GM23248 (cell line): Measurements from ENCODE around the gene SPRED1. TPM values are rescaled to one million over a fixed set of nuclear protein-coding genes. Genes with fewer than 3 reads are reported as not detected.

ENCODE experiments used
- DNase-seq: peaks from one replicate; pipeline ENCODE4 v3.0.0-alpha.2; 2015
- H2AFZ ChIP-seq: fragments of 200-600 bp; sonication (generic); 2 replicates; pipeline ENCODE4 v1.6.1; 2016; ENCODE audit warnings: antibody characterized with exemption
- H3F3A ChIP-seq: fragments of 200-600 bp; sonication (generic); 2 replicates; pipeline ENCODE4 v1.6.1; 2016; ENCODE audit warnings: mild to moderate bottlenecking, antibody characterized with exemption, mixed run types; ENCODE audit not compliant: insufficient read depth
- H3K27ac ChIP-seq: fragments of 200-600 bp; sonication (generic); 2 replicates; pipeline ENCODE4 v1.5.1; 2016; ENCODE audit warnings: mild to moderate bottlenecking
- H3K27me3 ChIP-seq: fragments of 200-600 bp; sonication (generic); replicated peaks from 2 replicates; pipeline ENCODE4 v1.6.1; 2016; ENCODE audit warnings: mild to moderate bottlenecking; ENCODE audit not compliant: insufficient read depth
- H3K36me3 ChIP-seq: fragments of 200-600 bp; sonication (generic); 2 replicates; pipeline ENCODE4 v1.6.1; 2016; ENCODE audit warnings: low read depth, mild to moderate bottlenecking
- H3K4me1 ChIP-seq: fragments of 200-600 bp; sonication (generic); 2 replicates; pipeline ENCODE4 v1.6.1; 2016; ENCODE audit warnings: mild to moderate bottlenecking; ENCODE audit not compliant: insufficient read depth
- H3K4me2 ChIP-seq: fragments of 200-600 bp; sonication (generic); one replicate; pipeline ENCODE4 v1.6.1; 2016; ENCODE audit warnings: mild to moderate bottlenecking; ENCODE audit not compliant: unreplicated experiment
- H3K4me3 ChIP-seq: fragments of 200-600 bp; sonication (generic); 2 replicates; pipeline ENCODE4 v1.5.1; 2016; ENCODE audit warnings: mild to moderate bottlenecking
- H3K79me2 ChIP-seq: fragments of 200-600 bp; sonication (generic); 2 replicates; pipeline ENCODE4 v1.6.1; 2016; ENCODE audit warnings: mild to moderate bottlenecking; ENCODE audit not compliant: insufficient read depth
- H3K9ac ChIP-seq: fragments of 200-600 bp; sonication (generic); 2 replicates; pipeline ENCODE4 v1.6.1; 2016; ENCODE audit warnings: mild to moderate bottlenecking
- H3K9me2 ChIP-seq: fragments of 200-600 bp; sonication (generic); 2 replicates; pipeline ENCODE4 v1.6.1; 2016; ENCODE audit warnings: mixed run types, mild to moderate bottlenecking, moderate library complexity; ENCODE audit not compliant: insufficient read depth
- H3K9me3 ChIP-seq: fragments of 200-600 bp; sonication (generic); one replicate; pipeline ENCODE4 v1.6.1; 2017; ENCODE audit warnings: low read depth
- H4K20me1 ChIP-seq: fragments of 200-600 bp; sonication (generic); 2 replicates; pipeline ENCODE4 v1.6.0; 2016; ENCODE audit not compliant: insufficient read depth
- EZH2 ChIP-seq: fragments of 200-600 bp; sonication (generic); IDR thresholded peaks from 2 replicates; pipeline ENCODE4 v1.6.1; 2018; ENCODE audit warnings: antibody characterized with exemption, mild to moderate bottlenecking; ENCODE audit not compliant: insufficient read depth, poor library complexity, severe bottlenecking
- EZH2phosphoT487 ChIP-seq: fragments of 200-600 bp; sonication (generic); IDR thresholded peaks from 2 replicates; pipeline ENCODE4 v1.6.1; 2018; ENCODE audit warnings: antibody characterized with exemption, moderate library complexity, mild to moderate bottlenecking, low read depth; ENCODE audit not compliant: insufficient read depth
- WGBS, 2 experiments: methylation state at CpG; one replicate each; pipeline ENCODE4 v1.1.6; 2015 to 2017; ENCODE audit warnings: low lambda C conversion rate in 2 of 2, low coverage in 1 of 2; ENCODE audit errors: missing lambda C conversion rate in 2 of 2; 5-methylcytosine and 5-hydroxymethylcytosine counted together
- in situ Hi-C: fragments of 300-500 bp; cut with MboI; formaldehyde crosslinking; loops from 2 replicates; pipeline ENCODE4 v1.15.0; 2020
- polyA plus RNA-seq: library from polyadenylated mRNA; unstranded; fragments of >200 nt; fragmentation: Nextera tagmentation; extraction: Ambion mirVana; gene quantifications from 2 replicates; pipeline ENCODE4 v1.2.1, GENCODE V29; 2016
- total RNA-seq: library from RNA; depleted of rRNA; stranded (reverse); fragments of >200 nt; shearing (Covaris generic); gene quantifications from 2 replicates; pipeline ENCODE4 v1.2.3, GENCODE V29; 2014

Gene SPRED1
- total and polyA plus RNA-seq, 2 experiments from 2014 or later = 11.6 to 34.0 TPM

GRCh38 chr15:38312190-38312589 lies 59.6 kb downstream of the SPRED1 start:
- H3K36me3 ChIP-seq = peaks cover 14% of the 10 kb centered on the region; the same call in 1 of the 2 replicates
- H2AFZ ChIP-seq = no peak overlapping the region
- whole genome bisulfite sequencing, 2 experiments = 82 to 85% methylated on average over 3 of the region's 3 CpGs
- in situ Hi-C loops = no loop called here
- no peak overlapping the region for H3K27ac ChIP-seq
- H3K9me2 ChIP-seq = no peaks in the 10 kb centered on the region
- no peak overlapping the region for H3K4me2 ChIP-seq
- no peak overlapping the region for H3K9ac ChIP-seq
- TF ChIP-seq EZH2phosphoT487 (no peak), EZH2 (no peak)
- H3K4me3 ChIP-seq = no peak overlapping the region
- H3K79me2 ChIP-seq = peaks cover 100% of the 10 kb centered on the region
- peaks cover 21% of the 10 kb centered on the region for H3K4me1 ChIP-seq
- H3F3A ChIP-seq = peaks cover 13% of the 10 kb centered on the region; the same call in 1 of the 2 replicates
- DNase-seq = no peak
- no peaks in the 10 kb centered on the region for H3K27me3 ChIP-seq
- H3K9me3 ChIP-seq = no peaks in the 10 kb centered on the region
- no peaks in the 10 kb centered on the region for H4K20me1 ChIP-seq

- H3K36me3 ChIP-seq = 0 out of 2 replicates have a peak, but pooled peaks cover 3% of the 10 kb centered on the region
- no peaks in the 10 kb centered on the region for H3K27me3 ChIP-seq
These were observed 63.7 kb downstream of the SPRED1 start for GRCh38 chr15:38316311-38316710.

GRCh38 chr15:38320181-38320580 lies 67.5 kb downstream of the SPRED1 start:
- no peak overlapping the region for H3K27ac ChIP-seq
- H3K36me3 ChIP-seq = peaks cover 24% of the 10 kb centered on the region
- in situ Hi-C loops = no loop called here
- H3K4me1 ChIP-seq = peaks cover 28% of the 10 kb centered on the region
- no peak overlapping the region for H3K4me3 ChIP-seq
- no peak overlapping the region for H3K4me2 ChIP-seq
- H4K20me1 ChIP-seq = peaks cover 5% of the 10 kb centered on the region; the same call in 1 of the 2 replicates
- H3K9ac ChIP-seq = no peak overlapping the region
- H2AFZ ChIP-seq = no peak overlapping the region
- H3K27me3 ChIP-seq = no peaks in the 10 kb centered on the region
- peak; percentile 31 for DNase-seq
- H3K9me2 ChIP-seq = no peaks in the 10 kb centered on the region
- H3F3A ChIP-seq = peaks cover 4% of the 10 kb centered on the region; the same call in 1 of the 2 replicates
- no peak for TF ChIP-seq EZH2
- TF ChIP-seq EZH2phosphoT487 = no peak
- H3K79me2 ChIP-seq = peaks cover 99% of the 10 kb centered on the region
- no peaks in the 10 kb centered on the region for H3K9me3 ChIP-seq

More at GRCh38 chr15:38316311-38316710, 63.7 kb downstream of the SPRED1 start:
- Histone ChIP-seq H3K9me3 (no peaks in the 10 kb centered on the region), H3K4me3 (no peak overlapping the region), H4K20me1 (peaks cover 5% of the 10 kb centered on the region; the same call in 1 of the 2 replicates), H3F3A (peaks cover 4% of the 10 kb centered on the region; the same call in 1 of the 2 replicates), H3K4me1 (peaks cover 29% of the 10 kb centered on the region), H2AFZ (no peak overlapping the region), H3K9ac (no peak overlapping the region), H3K9me2 (no peaks in the 10 kb centered on the region), H3K27ac (no peak overlapping the region), H3K4me2 (no peak overlapping the region), H3K79me2 (peaks cover 100% of the 10 kb centered on the region)
- WGBS, 2 experiments = 99 to 100% methylated on average over 2 of the region's 2 CpGs
- TF ChIP-seq EZH2 (no peak), EZH2phosphoT487 (no peak)
- in situ Hi-C loops = no loop called here
- DNase-seq = no peak

GRCh38 chr15:38320866-38321265 lies 68.2 kb downstream of the SPRED1 start:
- in situ Hi-C loops = no loop called here
- WGBS, 2 experiments = 54 to 60% methylated on average over 2 of the region's 2 CpGs
- no peak for DNase-seq
- H3K36me3 ChIP-seq = peaks cover 30% of the 10 kb centered on the region
- no peak overlapping the region for H3K9ac ChIP-seq
- peaks cover 5% of the 10 kb centered on the region; the same call in 1 of the 2 replicates for H4K20me1 ChIP-seq
- H3K27ac ChIP-seq = no peak overlapping the region
- H3K9me2 ChIP-seq = no peaks in the 10 kb centered on the region
- peaks cover 98% of the 10 kb centered on the region for H3K79me2 ChIP-seq
- peaks cover 2% of the 10 kb centered on the region; the same call in 1 of the 2 replicates for H3F3A ChIP-seq
- no peak overlapping the region for H3K4me2 ChIP-seq
- H3K9me3 ChIP-seq = no peaks in the 10 kb centered on the region
- no peak overlapping the region for H3K4me3 ChIP-seq
- H3K27me3 ChIP-seq = no peaks in the 10 kb centered on the region
- no peak overlapping the region for H2AFZ ChIP-seq
- TF ChIP-seq EZH2phosphoT487 (no peak), EZH2 (no peak)
- H3K4me1 ChIP-seq = peaks cover 21% of the 10 kb centered on the region
